Measurements from ENCODE around the gene CDC27. TPM values are rescaled to one million over a fixed set of nuclear protein-coding genes. Genes with fewer than 3 reads are reported as not detected.

Gene CDC27
- total and polyA plus RNA-seq, 2 donors (not counting 1 experiment from before 2014, with no cell fraction given) = 106 to 137 TPM

DNA sequence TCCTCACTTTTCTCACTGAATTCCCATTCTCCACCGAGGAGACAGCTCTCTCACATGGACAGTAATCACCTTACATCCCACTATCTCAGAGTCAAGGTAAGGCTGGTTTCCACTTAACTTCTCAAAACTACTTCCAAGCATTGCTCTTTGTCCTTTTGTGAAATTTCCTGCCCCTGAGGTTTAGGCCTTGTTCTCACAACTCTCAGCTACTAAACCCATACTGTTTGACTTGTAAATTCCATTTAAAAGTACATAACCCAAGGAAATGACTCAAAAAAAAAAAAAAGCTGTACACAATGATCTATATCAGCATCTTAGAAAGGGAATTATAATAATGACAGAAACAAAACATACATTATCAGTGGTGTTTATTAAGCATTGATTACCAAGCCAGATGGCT lies 8.8 kb downstream of the CDC27 start:
- no peaks in the 10 kb centered on the region for H3K27me3 ChIP-seq (ENCODE audit: control insufficient read depth, insufficient read depth, low read length)
- peaks cover 2% of the 10 kb centered on the region for H4K20me1 ChIP-seq (ENCODE audit: control insufficient read depth, extremely low read depth, insufficient read depth, low read length)
- no peaks in the 10 kb centered on the region for H3K4me1 ChIP-seq (ENCODE audit: control insufficient read depth, extremely low read depth, insufficient read depth, low read length)
- H3K9ac ChIP-seq (ENCODE audit: insufficient read depth, low read length) = no peak overlapping the region
- H3K4me2 ChIP-seq (ENCODE audit: extremely low read depth, insufficient read depth, low read length) = no peak overlapping the region
- H3K9me3 ChIP-seq (ENCODE audit: control insufficient read depth, insufficient read depth, low read depth, low read length) = no peaks in the 10 kb centered on the region
- H2AFZ ChIP-seq (ENCODE audit: low read length) = no peak overlapping the region
- no peak overlapping the region for H3K4me3 ChIP-seq (replicated peaks in 1 of 4; ENCODE audit: control extremely low read depth in 1 of 4, insufficient read depth in 1 of 4, low read depth in 3 of 4, low read length in 4 of 4)
- no peak overlapping the region for H3K27ac ChIP-seq (ENCODE audit: insufficient read depth, low read length)
- H3K36me3 ChIP-seq (ENCODE audit: control insufficient read depth, insufficient read depth, low read length) = peaks cover 3% of the 10 kb centered on the region
- H3K79me2 ChIP-seq (ENCODE audit: control insufficient read depth, insufficient read depth, low read length) = peaks cover 96% of the 10 kb centered on the region
- DNase-seq (ENCODE audit: low read depth in 2 of 2) = no peak
- TF ChIP-seq EZH2 (IDR thresholded peaks at IDR 0.05; ENCODE audit: low read length, missing control alignments) = no peak
- TF ChIP-seq, protein P1, sequence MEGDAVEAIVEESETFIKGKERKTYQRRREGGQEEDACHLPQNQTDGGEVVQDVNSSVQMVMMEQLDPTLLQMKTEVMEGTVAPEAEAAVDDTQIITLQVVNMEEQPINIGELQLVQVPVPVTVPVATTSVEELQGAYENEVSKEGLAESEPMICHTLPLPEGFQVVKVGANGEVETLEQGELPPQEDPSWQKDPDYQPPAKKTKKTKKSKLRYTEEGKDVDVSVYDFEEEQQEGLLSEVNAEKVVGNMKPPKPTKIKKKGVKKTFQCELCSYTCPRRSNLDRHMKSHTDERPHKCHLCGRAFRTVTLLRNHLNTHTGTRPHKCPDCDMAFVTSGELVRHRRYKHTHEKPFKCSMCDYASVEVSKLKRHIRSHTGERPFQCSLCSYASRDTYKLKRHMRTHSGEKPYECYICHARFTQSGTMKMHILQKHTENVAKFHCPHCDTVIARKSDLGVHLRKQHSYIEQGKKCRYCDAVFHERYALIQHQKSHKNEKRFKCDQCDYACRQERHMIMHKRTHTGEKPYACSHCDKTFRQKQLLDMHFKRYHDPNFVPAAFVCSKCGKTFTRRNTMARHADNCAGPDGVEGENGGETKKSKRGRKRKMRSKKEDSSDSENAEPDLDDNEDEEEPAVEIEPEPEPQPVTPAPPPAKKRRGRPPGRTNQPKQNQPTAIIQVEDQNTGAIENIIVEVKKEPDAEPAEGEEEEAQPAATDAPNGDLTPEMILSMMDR (conservative IDR thresholded peaks at IDR 0.05 in 1 of 2, IDR thresholded peaks at IDR 0.05 in 1 of 2; ENCODE audit: low read depth in 1 of 2, low read length in 2 of 2) = no peak

DNA sequence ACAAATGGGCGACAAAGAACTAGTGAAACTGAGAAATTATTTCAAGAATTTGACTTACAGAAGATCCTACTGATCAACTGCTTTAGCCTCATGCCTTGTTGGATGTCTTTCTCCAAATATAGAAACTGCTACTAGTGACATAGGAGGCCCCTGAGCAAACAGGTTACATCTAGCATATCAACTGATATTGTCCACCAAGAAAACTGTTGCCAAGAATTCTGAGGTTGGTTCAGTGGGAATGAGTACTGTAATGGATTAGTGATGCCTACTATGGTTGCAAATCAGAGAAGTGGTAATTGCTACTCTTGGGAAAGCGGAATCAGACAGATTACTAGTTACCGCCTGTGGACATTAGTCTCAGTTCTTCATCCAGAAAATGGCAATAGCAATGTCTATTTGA lies 10.0 kb downstream of the CDC27 start:
- DNase-seq (ENCODE audit: low read depth in 2 of 2) = no peak
- Histone ChIP-seq H2AFZ (ENCODE audit: low read length) (no peak overlapping the region), H3K9ac (ENCODE audit: insufficient read depth, low read length) (no peak overlapping the region), H3K4me2 (ENCODE audit: extremely low read depth, insufficient read depth, low read length) (no peak overlapping the region), H3K36me3 (ENCODE audit: control insufficient read depth, insufficient read depth, low read length) (peaks cover 3% of the 10 kb centered on the region), H3K4me3 (replicated peaks in 1 of 4; ENCODE audit: control extremely low read depth in 1 of 4, insufficient read depth in 1 of 4, low read depth in 3 of 4, low read length in 4 of 4) (no peak overlapping the region), H3K9me3 (ENCODE audit: control insufficient read depth, insufficient read depth, low read depth, low read length) (no peaks in the 10 kb centered on the region), H3K27ac (ENCODE audit: insufficient read depth, low read length) (no peak overlapping the region), H4K20me1 (ENCODE audit: control insufficient read depth, extremely low read depth, insufficient read depth, low read length) (peaks cover 2% of the 10 kb centered on the region), H3K79me2 (ENCODE audit: control insufficient read depth, insufficient read depth, low read length) (peaks cover 96% of the 10 kb centered on the region), H3K4me1 (ENCODE audit: control insufficient read depth, extremely low read depth, insufficient read depth, low read length) (no peaks in the 10 kb centered on the region), H3K27me3 (ENCODE audit: control insufficient read depth, insufficient read depth, low read length) (no peaks in the 10 kb centered on the region)
- TF ChIP-seq EZH2 (IDR thresholded peaks at IDR 0.05; ENCODE audit: low read length, missing control alignments) = no peak

GRCh38 chr17:47177261-47177660 lies 11.8 kb downstream of the CDC27 start:
- Histone ChIP-seq H3K27me3 (ENCODE audit: control insufficient read depth, insufficient read depth, low read length) (no peaks in the 10 kb centered on the region), H3K79me2 (ENCODE audit: control insufficient read depth, insufficient read depth, low read length) (peaks cover 95% of the 10 kb centered on the region), H2AFZ (ENCODE audit: low read length) (no peak overlapping the region), H3K4me1 (ENCODE audit: control insufficient read depth, extremely low read depth, insufficient read depth, low read length) (no peaks in the 10 kb centered on the region), H3K36me3 (ENCODE audit: control insufficient read depth, insufficient read depth, low read length) (peaks cover 3% of the 10 kb centered on the region), H3K4me3 (replicated peaks in 1 of 4; ENCODE audit: control extremely low read depth in 1 of 4, insufficient read depth in 1 of 4, low read depth in 3 of 4, low read length in 4 of 4) (no peak overlapping the region), H3K9ac (ENCODE audit: insufficient read depth, low read length) (no peak overlapping the region), H3K27ac (ENCODE audit: insufficient read depth, low read length) (no peak overlapping the region), H4K20me1 (ENCODE audit: control insufficient read depth, extremely low read depth, insufficient read depth, low read length) (no peaks in the 10 kb centered on the region), H3K9me3 (ENCODE audit: control insufficient read depth, insufficient read depth, low read depth, low read length) (no peaks in the 10 kb centered on the region), H3K4me2 (ENCODE audit: extremely low read depth, insufficient read depth, low read length) (no peak overlapping the region)
- DNase-seq (ENCODE audit: low read depth in 2 of 2) = no peak
- TF ChIP-seq, protein P1 (conservative IDR thresholded peaks at IDR 0.05 in 1 of 2, IDR thresholded peaks at IDR 0.05 in 1 of 2; ENCODE audit: low read depth in 1 of 2, low read length in 2 of 2) = no peak
- no peak for TF ChIP-seq EZH2 (IDR thresholded peaks at IDR 0.05; ENCODE audit: low read length, missing control alignments)
